ENCODE results near the gene PTPN3. TPM values are rescaled to one million over a fixed set of nuclear protein-coding genes. Genes with fewer than 3 reads are reported as not detected.

The PTPN3 gene
- total and polyA plus RNA-seq, 4 donors, result 6.3 to 30.3 (median 23.5) TPM

DNA sequence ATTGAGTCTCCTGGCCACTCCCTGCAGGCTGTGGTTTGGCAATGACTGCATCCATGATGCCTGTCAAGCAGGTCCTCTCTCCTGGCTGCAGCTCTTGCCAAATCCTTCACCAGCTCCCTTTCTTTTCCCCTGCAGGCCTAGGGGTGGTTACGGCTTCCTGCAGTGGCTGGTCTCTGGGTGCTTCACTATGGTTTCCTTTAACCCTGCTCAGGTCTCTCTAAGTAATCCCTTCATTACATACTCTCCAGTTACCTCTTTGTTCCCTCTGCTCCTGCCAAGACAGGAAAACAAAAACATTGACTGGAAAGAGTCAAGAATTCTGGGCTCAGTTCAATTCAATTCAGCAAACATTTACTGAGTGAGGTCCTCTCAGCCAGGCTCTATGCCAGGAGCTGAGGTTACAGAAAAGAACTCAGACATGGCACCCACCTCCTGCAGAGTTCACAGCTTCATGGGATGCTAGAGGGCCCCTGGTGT is 19.8 kb upstream of the PTPN3 start (continued):
- TF ChIP-seq, protein P1, sequence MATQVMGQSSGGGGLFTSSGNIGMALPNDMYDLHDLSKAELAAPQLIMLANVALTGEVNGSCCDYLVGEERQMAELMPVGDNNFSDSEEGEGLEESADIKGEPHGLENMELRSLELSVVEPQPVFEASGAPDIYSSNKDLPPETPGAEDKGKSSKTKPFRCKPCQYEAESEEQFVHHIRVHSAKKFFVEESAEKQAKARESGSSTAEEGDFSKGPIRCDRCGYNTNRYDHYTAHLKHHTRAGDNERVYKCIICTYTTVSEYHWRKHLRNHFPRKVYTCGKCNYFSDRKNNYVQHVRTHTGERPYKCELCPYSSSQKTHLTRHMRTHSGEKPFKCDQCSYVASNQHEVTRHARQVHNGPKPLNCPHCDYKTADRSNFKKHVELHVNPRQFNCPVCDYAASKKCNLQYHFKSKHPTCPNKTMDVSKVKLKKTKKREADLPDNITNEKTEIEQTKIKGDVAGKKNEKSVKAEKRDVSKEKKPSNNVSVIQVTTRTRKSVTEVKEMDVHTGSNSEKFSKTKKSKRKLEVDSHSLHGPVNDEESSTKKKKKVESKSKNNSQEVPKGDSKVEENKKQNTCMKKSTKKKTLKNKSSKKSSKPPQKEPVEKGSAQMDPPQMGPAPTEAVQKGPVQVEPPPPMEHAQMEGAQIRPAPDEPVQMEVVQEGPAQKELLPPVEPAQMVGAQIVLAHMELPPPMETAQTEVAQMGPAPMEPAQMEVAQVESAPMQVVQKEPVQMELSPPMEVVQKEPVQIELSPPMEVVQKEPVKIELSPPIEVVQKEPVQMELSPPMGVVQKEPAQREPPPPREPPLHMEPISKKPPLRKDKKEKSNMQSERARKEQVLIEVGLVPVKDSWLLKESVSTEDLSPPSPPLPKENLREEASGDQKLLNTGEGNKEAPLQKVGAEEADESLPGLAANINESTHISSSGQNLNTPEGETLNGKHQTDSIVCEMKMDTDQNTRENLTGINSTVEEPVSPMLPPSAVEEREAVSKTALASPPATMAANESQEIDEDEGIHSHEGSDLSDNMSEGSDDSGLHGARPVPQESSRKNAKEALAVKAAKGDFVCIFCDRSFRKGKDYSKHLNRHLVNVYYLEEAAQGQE (IDR thresholded peaks at IDR 0.05), result peak; percentile 73
- TF ChIP-seq FOXA2 (IDR thresholded peaks at IDR 0.05) (peak; percentile 46), HNF4A (conservative IDR thresholded peaks at IDR 0.05) (peak; percentile 63 to 87), GABPA (IDR thresholded peaks at IDR 0.05 in 1 of 2, conservative IDR thresholded peaks at IDR 0.05 in 1 of 2) (no peak), EGR1 (IDR thresholded peaks at IDR 0.05; ENCODE audit: low read depth in 2 of 2) (peak in 1 of 2 donors; percentile 90)
- TF ChIP-seq, protein P2, sequence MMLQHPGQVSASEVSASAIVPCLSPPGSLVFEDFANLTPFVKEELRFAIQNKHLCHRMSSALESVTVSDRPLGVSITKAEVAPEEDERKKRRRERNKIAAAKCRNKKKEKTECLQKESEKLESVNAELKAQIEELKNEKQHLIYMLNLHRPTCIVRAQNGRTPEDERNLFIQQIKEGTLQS (IDR thresholded peaks at IDR 0.05), result no peak

DNA sequence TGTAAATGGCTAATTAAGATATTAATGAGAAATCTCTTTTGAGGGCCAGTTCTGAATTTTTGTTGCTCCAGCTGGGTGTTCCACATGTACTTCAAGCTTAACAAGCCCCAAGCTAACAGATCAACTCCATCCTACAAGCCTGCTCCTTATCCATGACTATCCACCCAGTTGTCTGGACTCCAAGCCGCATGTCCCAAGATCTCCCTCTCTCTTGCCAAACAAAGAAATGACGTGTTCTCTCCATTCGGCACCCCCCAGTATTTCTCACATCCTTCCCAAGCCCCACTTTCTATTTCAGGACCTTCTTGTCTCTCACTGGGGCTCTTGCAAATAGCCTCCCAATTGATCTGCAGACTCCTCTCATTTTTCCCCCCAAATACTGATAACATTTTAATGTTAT is 15.8 kb upstream of the PTPN3 start:
- Histone ChIP-seq H3K27ac (ENCODE audit: low read depth in 1 of 2, low read length in 2 of 2) (no peak overlapping the region), H3K9ac (ENCODE audit: low read depth in 1 of 2, low read length in 2 of 2) (no peak overlapping the region), H3K27me3 (ENCODE audit: control insufficient read depth in 4 of 4, insufficient read depth in 4 of 4, low read length in 3 of 4) (no peaks in the 10 kb centered on the region), H3K9me3 (ENCODE audit: control insufficient read depth in 4 of 4, low read length in 3 of 4) (no peaks in the 10 kb centered on the region), H3K36me3 (ENCODE audit: control insufficient read depth in 4 of 4, insufficient read depth in 3 of 4, low read depth in 1 of 4, low read length in 3 of 4) (no peaks in the 10 kb centered on the region), H3K4me3 (ENCODE audit: low read depth in 1 of 3, low read length in 3 of 3) (no peak overlapping the region), H3K4me1 (ENCODE audit: control insufficient read depth in 4 of 4, insufficient read depth in 4 of 4, low read length in 3 of 4) (peaks cover 0 to 14% (median 9%) of the 10 kb centered on the region in 4 donors)
- TF ChIP-seq, protein P1 (IDR thresholded peaks at IDR 0.05), result no peak
- TF ChIP-seq GABPA (IDR thresholded peaks at IDR 0.05 in 1 of 2, conservative IDR thresholded peaks at IDR 0.05 in 1 of 2) (no peak), TAF1 (conservative IDR thresholded peaks at IDR 0.05) (no peak), SP1 (IDR thresholded peaks at IDR 0.05) (no peak), HNF4A (conservative IDR thresholded peaks at IDR 0.05) (no peak), RXRA (IDR thresholded peaks at IDR 0.05) (no peak), NR2F2 (IDR thresholded peaks at IDR 0.05) (no peak), EGR1 (IDR thresholded peaks at IDR 0.05; ENCODE audit: low read depth in 2 of 2) (no peak)
- TF ChIP-seq, protein P3, sequence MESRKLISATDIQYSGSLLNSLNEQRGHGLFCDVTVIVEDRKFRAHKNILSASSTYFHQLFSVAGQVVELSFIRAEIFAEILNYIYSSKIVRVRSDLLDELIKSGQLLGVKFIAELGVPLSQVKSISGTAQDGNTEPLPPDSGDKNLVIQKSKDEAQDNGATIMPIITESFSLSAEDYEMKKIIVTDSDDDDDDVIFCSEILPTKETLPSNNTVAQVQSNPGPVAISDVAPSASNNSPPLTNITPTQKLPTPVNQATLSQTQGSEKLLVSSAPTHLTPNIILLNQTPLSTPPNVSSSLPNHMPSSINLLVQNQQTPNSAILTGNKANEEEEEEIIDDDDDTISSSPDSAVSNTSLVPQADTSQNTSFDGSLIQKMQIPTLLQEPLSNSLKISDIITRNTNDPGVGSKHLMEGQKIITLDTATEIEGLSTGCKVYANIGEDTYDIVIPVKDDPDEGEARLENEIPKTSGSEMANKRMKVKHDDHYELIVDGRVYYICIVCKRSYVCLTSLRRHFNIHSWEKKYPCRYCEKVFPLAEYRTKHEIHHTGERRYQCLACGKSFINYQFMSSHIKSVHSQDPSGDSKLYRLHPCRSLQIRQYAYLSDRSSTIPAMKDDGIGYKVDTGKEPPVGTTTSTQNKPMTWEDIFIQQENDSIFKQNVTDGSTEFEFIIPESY (IDR thresholded peaks at IDR 0.05), result no peak
- TF ChIP-seq, protein P2 (IDR thresholded peaks at IDR 0.05), result no peak
- TF ChIP-seq, protein P4, sequence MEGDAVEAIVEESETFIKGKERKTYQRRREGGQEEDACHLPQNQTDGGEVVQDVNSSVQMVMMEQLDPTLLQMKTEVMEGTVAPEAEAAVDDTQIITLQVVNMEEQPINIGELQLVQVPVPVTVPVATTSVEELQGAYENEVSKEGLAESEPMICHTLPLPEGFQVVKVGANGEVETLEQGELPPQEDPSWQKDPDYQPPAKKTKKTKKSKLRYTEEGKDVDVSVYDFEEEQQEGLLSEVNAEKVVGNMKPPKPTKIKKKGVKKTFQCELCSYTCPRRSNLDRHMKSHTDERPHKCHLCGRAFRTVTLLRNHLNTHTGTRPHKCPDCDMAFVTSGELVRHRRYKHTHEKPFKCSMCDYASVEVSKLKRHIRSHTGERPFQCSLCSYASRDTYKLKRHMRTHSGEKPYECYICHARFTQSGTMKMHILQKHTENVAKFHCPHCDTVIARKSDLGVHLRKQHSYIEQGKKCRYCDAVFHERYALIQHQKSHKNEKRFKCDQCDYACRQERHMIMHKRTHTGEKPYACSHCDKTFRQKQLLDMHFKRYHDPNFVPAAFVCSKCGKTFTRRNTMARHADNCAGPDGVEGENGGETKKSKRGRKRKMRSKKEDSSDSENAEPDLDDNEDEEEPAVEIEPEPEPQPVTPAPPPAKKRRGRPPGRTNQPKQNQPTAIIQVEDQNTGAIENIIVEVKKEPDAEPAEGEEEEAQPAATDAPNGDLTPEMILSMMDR (IDR thresholded peaks at IDR 0.05; ENCODE audit: low read depth, low read length, missing input control), result no peak
- 93% methylated on average over 3 of the region's 3 CpGs for WGBS
- no peak for DNase-seq (ENCODE audit: low spot score)
